Ammon's horn (tissue), 1 donor: ENCODE results near the gene INPPL1.

Experiments used
- DNase-seq: peaks from one replicate; pipeline ENCODE4 v3.0.0-alpha.2; 2016; ENCODE audit warnings: low spot score

The INPPL1 gene

GRCh38 chr11:72218251-72218745, 6.3 kb upstream of the INPPL1 start:
- DNase-seq: no peak

GRCh38 chr11:72220696-72221363, 3.7 kb upstream of the INPPL1 start:
- DNase-seq: no peak

- peak; percentile 40 for DNase-seq
These were observed 3.0 kb upstream of the INPPL1 start for GRCh38 chr11:72221386-72222075.

- DNase-seq: no peak
These were observed 2.3 kb upstream of the INPPL1 start for GRCh38 chr11:72222106-72222891.

GRCh38 chr11:72222907-72223614, 1.5 kb upstream of the INPPL1 start:
- peak; percentile 87 for DNase-seq

GRCh38 chr11:72223615-72224563, 678 bp upstream of the INPPL1 start:
- DNase-seq: peak; percentile 48

- DNase-seq: no peak
These were observed 914 bp downstream of the INPPL1 start for GRCh38 chr11:72225411-72225951.

GRCh38 chr11:72226701-72227100, 2.1 kb downstream of the INPPL1 start:
- no peak for DNase-seq

- DNase-seq: peak; percentile 58
These were observed 3.0 kb downstream of the INPPL1 start for GRCh38 chr11:72227316-72228228.

GRCh38 chr11:72228229-72228843, 3.8 kb downstream of the INPPL1 start:
- no peak for DNase-seq

GRCh38 chr11:72228844-72229231, 4.3 kb downstream of the INPPL1 start:
- DNase-seq: no peak

- DNase-seq: no peak
These were observed 4.9 kb downstream of the INPPL1 start for GRCh38 chr11:72229336-72229924.

- no peak for DNase-seq
These were observed 5.6 kb downstream of the INPPL1 start for GRCh38 chr11:72229925-72230763.

- DNase-seq: no peak
These were observed 6.3 kb downstream of the INPPL1 start for GRCh38 chr11:72230764-72231365.

- no peak for DNase-seq
These were observed 7.1 kb downstream of the INPPL1 start for GRCh38 chr11:72231396-72232259.
